ENCODE measurements around the gene NOL7.

Gene NOL7

GRCh38 chr6:13575377-13575775 lies 39.8 kb upstream of the NOL7 start:
- no peaks in the 10 kb centered on the region for H3K9me3 ChIP-seq (ENCODE audit: control insufficient read depth in 5 of 5, low read length in 5 of 5)
- H3K36me3 ChIP-seq (ENCODE audit: control insufficient read depth in 5 of 5, insufficient read depth in 5 of 5, low read length in 5 of 5) = peaks cover 0 to 4% (median 3%) of the 10 kb centered on the region in 5 donors
- peak overlapping the region; percentile 93 for H3K27ac ChIP-seq (ENCODE audit: low read depth, low read length)
- H3K27me3 ChIP-seq (ENCODE audit: control insufficient read depth in 5 of 5, insufficient read depth in 4 of 5, low read length in 5 of 5) = no peaks in the 10 kb centered on the region
- H3K9ac ChIP-seq (ENCODE audit: low read length in 5 of 5) = peak overlapping the region in 2 of 5 donors; percentile 82 to 85
- peaks cover 0 to 16% (median 12%) of the 10 kb centered on the region in 5 donors for H3K4me1 ChIP-seq (ENCODE audit: control insufficient read depth in 5 of 5, insufficient read depth in 5 of 5, low read length in 5 of 5)
- H3K4me3 ChIP-seq (ENCODE audit: low read depth in 1 of 5, low read length in 5 of 5) = peak overlapping the region; percentile 51 to 84 (median 81)

- H3K36me3 ChIP-seq (ENCODE audit: control insufficient read depth in 5 of 5, insufficient read depth in 5 of 5, low read length in 5 of 5) = peaks cover 0 to 4% (median 3%) of the 10 kb centered on the region in 5 donors
- H3K9me3 ChIP-seq (ENCODE audit: control insufficient read depth in 5 of 5, low read length in 5 of 5) = no peaks in the 10 kb centered on the region
- no peak overlapping the region for H3K27ac ChIP-seq (ENCODE audit: low read depth, low read length)
- peaks cover 0 to 16% (median 12%) of the 10 kb centered on the region in 5 donors for H3K4me1 ChIP-seq (ENCODE audit: control insufficient read depth in 5 of 5, insufficient read depth in 5 of 5, low read length in 5 of 5)
- no peak overlapping the region for H3K9ac ChIP-seq (ENCODE audit: low read length in 5 of 5)
- H3K4me3 ChIP-seq (ENCODE audit: low read depth in 1 of 5, low read length in 5 of 5) = no peak overlapping the region
- no peaks in the 10 kb centered on the region for H3K27me3 ChIP-seq (ENCODE audit: control insufficient read depth in 5 of 5, insufficient read depth in 4 of 5, low read length in 5 of 5)
These were observed 39.1 kb upstream of the NOL7 start for GRCh38 chr6:13576017-13576416.

- no peak overlapping the region for H3K27ac ChIP-seq (ENCODE audit: low read depth, low read length)
- no peaks in the 10 kb centered on the region for H3K27me3 ChIP-seq (ENCODE audit: control insufficient read depth in 5 of 5, insufficient read depth in 4 of 5, low read length in 5 of 5)
- no peak overlapping the region for H3K4me3 ChIP-seq (ENCODE audit: low read depth in 1 of 5, low read length in 5 of 5)
- peaks cover 0 to 16% (median 12%) of the 10 kb centered on the region in 5 donors for H3K4me1 ChIP-seq (ENCODE audit: control insufficient read depth in 5 of 5, insufficient read depth in 5 of 5, low read length in 5 of 5)
- peaks cover 4 to 14% (median 9%) of the 10 kb centered on the region in 5 donors for H3K36me3 ChIP-seq (ENCODE audit: control insufficient read depth in 5 of 5, insufficient read depth in 5 of 5, low read length in 5 of 5)
- H3K9ac ChIP-seq (ENCODE audit: low read length in 5 of 5) = no peak overlapping the region
- no peaks in the 10 kb centered on the region for H3K9me3 ChIP-seq (ENCODE audit: control insufficient read depth in 5 of 5, low read length in 5 of 5)
These were observed 37.2 kb upstream of the NOL7 start for GRCh38 chr6:13577926-13578325.

GRCh38 chr6:13579911-13580310 lies 35.2 kb upstream of the NOL7 start:
- Histone ChIP-seq H3K9ac (ENCODE audit: low read length in 5 of 5) (peak overlapping the region in 1 of 5 donors; percentile 13), H3K27ac (ENCODE audit: low read depth, low read length) (no peak overlapping the region)

GRCh38 chr6:13581700-13582229 lies 33.4 kb upstream of the NOL7 start:
- H3K27me3 ChIP-seq (ENCODE audit: control insufficient read depth in 5 of 5, insufficient read depth in 4 of 5, low read length in 5 of 5) = no peaks in the 10 kb centered on the region
- H3K36me3 ChIP-seq (ENCODE audit: control insufficient read depth in 5 of 5, insufficient read depth in 5 of 5, low read length in 5 of 5) = peaks cover 8 to 24% (median 15%) of the 10 kb centered on the region in 5 donors
- H3K9ac ChIP-seq (ENCODE audit: low read length in 5 of 5) = no peak overlapping the region
- H3K9me3 ChIP-seq (ENCODE audit: control insufficient read depth in 5 of 5, low read length in 5 of 5) = no peaks in the 10 kb centered on the region
- H3K4me1 ChIP-seq (ENCODE audit: control insufficient read depth in 5 of 5, insufficient read depth in 5 of 5, low read length in 5 of 5) = peaks cover 0 to 1% (median 0%) of the 10 kb centered on the region in 5 donors
- no peak overlapping the region for H3K27ac ChIP-seq (ENCODE audit: low read depth, low read length)
- H3K4me3 ChIP-seq (ENCODE audit: low read depth in 1 of 5, low read length in 5 of 5) = no peak overlapping the region

More at GRCh38 chr6:13579911-13580310, 35.2 kb upstream of the NOL7 start:
- no peaks in the 10 kb centered on the region for H3K9me3 ChIP-seq (ENCODE audit: control insufficient read depth in 5 of 5, low read length in 5 of 5)
- H3K4me1 ChIP-seq (ENCODE audit: control insufficient read depth in 5 of 5, insufficient read depth in 5 of 5, low read length in 5 of 5) = peaks cover 0 to 4% (median 3%) of the 10 kb centered on the region in 5 donors
- H3K27me3 ChIP-seq (ENCODE audit: control insufficient read depth in 5 of 5, insufficient read depth in 4 of 5, low read length in 5 of 5) = no peaks in the 10 kb centered on the region
- peaks cover 8 to 22% (median 14%) of the 10 kb centered on the region in 5 donors for H3K36me3 ChIP-seq (ENCODE audit: control insufficient read depth in 5 of 5, insufficient read depth in 5 of 5, low read length in 5 of 5)
- H3K4me3 ChIP-seq (ENCODE audit: low read depth in 1 of 5, low read length in 5 of 5) = no peak overlapping the region

- H3K36me3 ChIP-seq (ENCODE audit: control insufficient read depth in 5 of 5, insufficient read depth in 5 of 5, low read length in 5 of 5) = peaks cover 7 to 49% (median 36%) of the 10 kb centered on the region in 5 donors
- H3K27ac ChIP-seq (ENCODE audit: low read depth, low read length) = no peak overlapping the region
- no peaks in the 10 kb centered on the region for H3K27me3 ChIP-seq (ENCODE audit: control insufficient read depth in 5 of 5, insufficient read depth in 4 of 5, low read length in 5 of 5)
- no peak overlapping the region for H3K9ac ChIP-seq (ENCODE audit: low read length in 5 of 5)
- no peaks in the 10 kb centered on the region for H3K9me3 ChIP-seq (ENCODE audit: control insufficient read depth in 5 of 5, low read length in 5 of 5)
- peaks cover 0 to 5% (median 0%) of the 10 kb centered on the region in 5 donors for H3K4me1 ChIP-seq (ENCODE audit: control insufficient read depth in 5 of 5, insufficient read depth in 5 of 5, low read length in 5 of 5)
- H3K4me3 ChIP-seq (ENCODE audit: low read depth in 1 of 5, low read length in 5 of 5) = no peak overlapping the region
These were observed 28.3 kb upstream of the NOL7 start for GRCh38 chr6:13586603-13587542.

- no peak overlapping the region for H3K4me3 ChIP-seq (ENCODE audit: low read depth in 1 of 5, low read length in 5 of 5)
- no peaks in the 10 kb centered on the region for H3K27me3 ChIP-seq (ENCODE audit: control insufficient read depth in 5 of 5, insufficient read depth in 4 of 5, low read length in 5 of 5)
- peaks cover 4 to 61% (median 51%) of the 10 kb centered on the region in 5 donors for H3K36me3 ChIP-seq (ENCODE audit: control insufficient read depth in 5 of 5, insufficient read depth in 5 of 5, low read length in 5 of 5)
- H3K9me3 ChIP-seq (ENCODE audit: control insufficient read depth in 5 of 5, low read length in 5 of 5) = no peaks in the 10 kb centered on the region
- no peak overlapping the region for H3K9ac ChIP-seq (ENCODE audit: low read length in 5 of 5)
- H3K4me1 ChIP-seq (ENCODE audit: control insufficient read depth in 5 of 5, insufficient read depth in 5 of 5, low read length in 5 of 5) = peaks cover 0 to 5% (median 0%) of the 10 kb centered on the region in 5 donors
- no peak overlapping the region for H3K27ac ChIP-seq (ENCODE audit: low read depth, low read length)
These were observed 25.3 kb upstream of the NOL7 start for GRCh38 chr6:13589801-13590200.

- Histone ChIP-seq H3K36me3 (ENCODE audit: control insufficient read depth in 5 of 5, insufficient read depth in 5 of 5, low read length in 5 of 5) (peaks cover 4 to 68% (median 56%) of the 10 kb centered on the region in 5 donors), H3K9ac (ENCODE audit: low read length in 5 of 5) (no peak overlapping the region), H3K27ac (ENCODE audit: low read depth, low read length) (no peak overlapping the region), H3K27me3 (ENCODE audit: control insufficient read depth in 5 of 5, insufficient read depth in 4 of 5, low read length in 5 of 5) (no peaks in the 10 kb centered on the region), H3K9me3 (ENCODE audit: control insufficient read depth in 5 of 5, low read length in 5 of 5) (no peaks in the 10 kb centered on the region), H3K4me1 (ENCODE audit: control insufficient read depth in 5 of 5, insufficient read depth in 5 of 5, low read length in 5 of 5) (peaks cover 0 to 5% (median 0%) of the 10 kb centered on the region in 5 donors), H3K4me3 (ENCODE audit: low read depth in 1 of 5, low read length in 5 of 5) (no peak overlapping the region)
These were observed 24.5 kb upstream of the NOL7 start for GRCh38 chr6:13590574-13591153.

- H3K4me1 ChIP-seq (ENCODE audit: control insufficient read depth in 5 of 5, insufficient read depth in 5 of 5, low read length in 5 of 5) = peaks cover 0 to 5% (median 0%) of the 10 kb centered on the region in 5 donors
- no peaks in the 10 kb centered on the region for H3K9me3 ChIP-seq (ENCODE audit: control insufficient read depth in 5 of 5, low read length in 5 of 5)
- no peak overlapping the region for H3K27ac ChIP-seq (ENCODE audit: low read depth, low read length)
- no peak overlapping the region for H3K4me3 ChIP-seq (ENCODE audit: low read depth in 1 of 5, low read length in 5 of 5)
- H3K9ac ChIP-seq (ENCODE audit: low read length in 5 of 5) = no peak overlapping the region
- peaks cover 4 to 74% (median 56%) of the 10 kb centered on the region in 5 donors for H3K36me3 ChIP-seq (ENCODE audit: control insufficient read depth in 5 of 5, insufficient read depth in 5 of 5, low read length in 5 of 5)
- H3K27me3 ChIP-seq (ENCODE audit: control insufficient read depth in 5 of 5, insufficient read depth in 4 of 5, low read length in 5 of 5) = no peaks in the 10 kb centered on the region
These were observed 23.8 kb upstream of the NOL7 start for GRCh38 chr6:13591205-13591921.
